Adrenal gland (tissue), 5 donors: ENCODE data around the gene MYO18B.

ENCODE experiments used
- CTCF ChIP-seq, 6 experiments: fragments of 450-650 bp in 4 of 6; fragments of 200-600 bp in 2 of 6; sonication (generic) in 1 of 6; IDR thresholded peaks; 1 replicate in 5 of 6; 2 replicates in 1 of 6; pipeline versions ENCODE4 v1.5.1 to v1.8.0; 2016 to 2021; ENCODE audit warnings: antibody characterized with exemption in 6 of 6, mild to moderate bottlenecking in 2 of 6, moderate library complexity in 1 of 6
- POLR2A ChIP-seq, 2 donors: fragments of 450-650 bp; IDR thresholded peaks; one replicate each; pipeline ENCODE4 v1.6.1; 2017; ENCODE audit warnings: antibody characterized with exemption in 2 of 2, mild to moderate bottlenecking in 2 of 2, moderate library complexity in 1 of 2
- donor health status: DM: no; HTN: no; CAD: no.

- TF ChIP-seq CTCF (IDR thresholded peaks at IDR 0.05) = no peak
- no peak for TF ChIP-seq POLR2A (IDR thresholded peaks at IDR 0.05)
Measured at GRCh38 chr22:25990940-25991339, 249.0 kb downstream of the MYO18B start.
